HT1080 (cell line): Measurements from ENCODE around the gene SAG. TPM values are rescaled to one million over a fixed set of nuclear protein-coding genes. Genes with fewer than 3 reads are reported as not detected.

Experiments used
- DNase-seq: peaks from one replicate; pipeline ENCODE4 v3.0.0-alpha.2; 2015; ENCODE audit warnings: low read depth
- total RNA-seq: library from RNA; depleted of rRNA; stranded (reverse); fragments of >200 nt; shearing (Covaris generic); gene quantifications from 2 replicates; pipeline ENCODE4 v1.2.3, GENCODE V29; 2014

SAG gene
- total RNA-seq, 1 experiment from 2014 or later = not detected

DNA sequence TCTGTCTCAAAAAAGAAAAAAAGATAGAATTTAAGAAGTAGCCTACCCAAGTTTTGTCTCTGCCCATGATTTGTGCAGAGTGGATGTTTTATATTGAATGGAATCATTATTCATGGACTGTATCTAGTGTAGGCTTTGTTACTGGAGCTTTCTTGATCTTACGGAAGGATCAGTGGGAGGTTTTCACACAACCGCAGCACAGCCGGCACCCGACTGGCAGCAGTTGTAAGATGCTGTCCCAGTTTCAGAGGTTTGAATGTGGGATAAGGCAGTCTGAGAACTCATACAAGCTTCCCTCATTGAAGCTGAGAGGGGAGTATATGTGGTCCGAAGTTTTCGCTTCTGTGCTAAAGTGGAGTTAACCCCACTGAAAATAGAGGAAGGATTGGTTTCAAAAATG lies 19.7 kb upstream of the SAG start:
- DNase-seq = no peak

DNA sequence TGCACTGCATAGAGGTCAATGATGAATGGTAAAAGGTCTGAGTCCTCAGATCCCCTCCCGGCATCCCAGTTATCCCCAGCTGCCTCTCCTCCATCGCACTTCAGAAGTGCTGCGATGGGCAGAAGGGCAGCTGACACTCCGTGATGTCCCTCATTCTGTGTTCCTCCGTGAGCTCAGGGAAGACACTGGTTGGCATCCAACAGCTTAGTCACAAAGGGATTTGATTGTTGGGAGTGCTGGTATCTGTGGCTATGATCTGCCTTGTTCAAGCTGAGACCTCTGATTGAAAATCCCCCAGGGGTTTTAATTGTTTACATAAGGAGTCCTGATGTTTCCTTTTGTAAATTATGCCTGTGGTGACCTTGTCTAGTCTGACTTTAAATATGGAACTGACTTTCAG lies 19.0 kb upstream of the SAG start:
- DNase-seq = no peak

DNA sequence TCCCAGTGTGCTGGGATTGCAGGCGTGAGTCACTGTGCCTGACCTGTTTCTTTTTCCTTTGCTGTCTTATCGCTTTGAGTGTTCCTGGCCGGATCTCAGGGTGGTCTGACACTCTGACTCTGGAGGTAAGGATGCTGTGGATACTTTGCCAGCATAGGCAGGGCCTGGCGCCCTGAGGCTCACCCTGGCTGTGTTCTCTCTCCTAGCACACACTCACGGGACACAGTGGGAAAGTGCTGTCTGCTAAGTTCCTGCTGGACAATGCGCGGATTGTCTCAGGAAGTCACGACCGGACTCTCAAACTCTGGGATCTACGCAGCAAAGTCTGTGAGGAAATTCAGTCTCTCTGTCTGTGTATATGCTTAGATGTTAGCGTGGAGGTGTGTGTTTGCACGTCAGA lies 18.0 kb upstream of the SAG start:
- no peak for DNase-seq

DNA sequence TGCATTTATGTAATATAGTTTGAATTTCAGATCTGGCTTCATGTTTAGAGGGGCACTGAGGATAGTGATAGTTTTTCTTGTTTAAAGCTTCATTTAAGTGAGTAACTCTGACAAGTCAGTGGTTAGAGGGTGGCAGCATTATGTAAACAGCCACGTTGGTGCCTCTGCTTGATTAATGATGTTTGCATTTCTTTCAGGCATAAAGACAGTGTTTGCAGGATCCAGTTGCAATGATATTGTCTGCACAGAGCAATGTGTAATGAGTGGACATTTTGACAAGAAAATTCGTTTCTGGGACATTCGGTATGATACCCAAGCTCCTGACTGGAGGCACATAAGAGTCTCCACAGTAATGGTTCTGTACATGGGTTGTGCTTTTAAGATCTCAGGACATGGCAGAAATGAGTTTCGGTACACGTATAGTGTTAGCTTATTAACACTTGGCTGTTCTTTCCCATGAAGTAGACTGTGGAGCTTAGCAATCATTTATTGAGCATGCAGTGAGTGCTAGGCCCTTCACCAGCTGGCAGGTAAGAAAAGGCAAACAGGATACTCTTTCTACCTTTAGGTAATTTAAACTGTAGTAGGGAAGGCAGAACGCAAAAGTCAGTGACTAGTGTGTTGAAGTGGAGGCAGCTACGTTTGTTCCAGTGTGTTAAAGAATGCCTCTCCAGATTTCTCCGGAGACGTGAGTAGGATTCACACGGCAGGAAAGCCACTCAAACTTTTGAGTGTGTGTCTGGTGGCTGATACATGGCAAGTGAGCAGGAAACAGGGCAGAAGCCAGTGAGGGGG lies 17.4 kb upstream of the SAG start:
- no peak for DNase-seq

DNA sequence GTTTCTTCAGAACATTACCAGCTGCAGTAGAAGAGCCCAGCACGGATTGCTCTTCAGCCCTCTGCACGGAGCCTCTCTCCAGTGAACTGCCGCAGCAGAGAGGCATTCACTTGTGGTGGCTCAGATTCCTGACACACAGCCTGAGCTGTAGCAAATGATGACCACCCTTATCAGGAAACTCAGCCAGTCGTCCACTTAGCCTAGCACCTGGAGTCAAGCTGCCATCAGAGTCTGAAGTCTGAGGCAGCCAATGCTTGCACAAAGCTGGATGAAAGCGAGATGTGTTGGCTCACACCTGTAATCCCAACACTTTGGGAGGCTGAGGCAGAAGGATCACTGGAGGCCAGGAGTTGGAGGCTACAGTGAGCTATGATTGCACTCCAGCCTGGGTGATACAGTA lies 11.7 kb upstream of the SAG start:
- DNase-seq = no peak

DNA sequence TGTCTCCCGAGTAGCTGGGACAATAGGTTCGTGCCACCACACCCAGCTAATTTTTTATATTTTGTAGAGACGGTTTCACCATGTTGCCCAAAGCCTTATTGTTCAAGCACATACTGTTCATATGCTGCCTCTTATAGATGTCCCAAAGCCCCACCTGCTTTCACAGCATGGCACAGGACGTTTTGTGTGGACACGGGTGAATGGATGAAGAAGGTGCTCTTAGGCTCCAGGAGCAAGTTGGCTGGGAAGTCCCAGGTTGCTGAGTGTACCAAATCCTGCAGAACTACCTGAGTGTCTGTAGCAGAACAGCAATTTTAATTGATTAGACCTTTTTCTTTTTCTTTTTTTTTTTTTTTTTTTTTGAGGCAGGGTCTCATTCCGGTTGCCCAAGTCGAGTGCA lies 10.5 kb upstream of the SAG start:
- DNase-seq = no peak

DNA sequence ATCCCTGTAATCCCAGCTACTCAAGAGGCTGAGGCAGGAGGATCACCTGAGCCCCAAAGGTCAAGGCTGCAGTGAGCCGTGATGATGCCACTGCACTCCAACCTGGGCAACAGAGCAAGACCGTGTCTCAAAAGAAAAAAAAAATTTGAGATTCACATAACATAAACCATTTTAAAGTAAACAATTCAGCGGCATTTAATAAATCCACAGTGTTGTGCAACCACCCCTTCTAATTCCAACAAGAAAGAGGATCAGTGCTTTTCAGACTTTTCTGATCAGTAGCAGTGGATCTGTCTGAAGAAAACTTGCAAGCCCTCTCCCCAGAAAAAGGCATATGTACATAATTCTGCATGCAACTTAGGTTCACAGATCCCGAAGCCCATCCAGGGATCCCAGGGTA lies 7.2 kb upstream of the SAG start:
- no peak for DNase-seq

DNA sequence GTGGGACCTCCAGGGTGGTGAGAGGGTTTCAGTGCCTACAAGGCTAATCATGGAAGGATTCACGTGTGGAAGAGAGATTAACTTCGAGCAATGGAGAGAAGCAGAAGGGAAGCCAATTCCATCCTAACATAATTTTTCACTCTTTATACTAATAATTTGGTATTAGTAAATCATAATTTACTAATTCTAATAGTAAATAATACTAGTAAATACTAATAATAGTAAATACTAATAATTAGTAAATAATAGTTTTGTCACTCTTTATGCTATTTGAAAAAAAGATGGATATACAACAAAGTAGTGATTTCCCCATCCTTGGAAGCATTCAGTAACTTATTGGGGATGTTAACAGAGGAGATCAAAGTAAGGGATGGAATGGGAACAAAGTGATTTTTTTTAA lies 6.4 kb upstream of the SAG start:
- no peak for DNase-seq

DNA sequence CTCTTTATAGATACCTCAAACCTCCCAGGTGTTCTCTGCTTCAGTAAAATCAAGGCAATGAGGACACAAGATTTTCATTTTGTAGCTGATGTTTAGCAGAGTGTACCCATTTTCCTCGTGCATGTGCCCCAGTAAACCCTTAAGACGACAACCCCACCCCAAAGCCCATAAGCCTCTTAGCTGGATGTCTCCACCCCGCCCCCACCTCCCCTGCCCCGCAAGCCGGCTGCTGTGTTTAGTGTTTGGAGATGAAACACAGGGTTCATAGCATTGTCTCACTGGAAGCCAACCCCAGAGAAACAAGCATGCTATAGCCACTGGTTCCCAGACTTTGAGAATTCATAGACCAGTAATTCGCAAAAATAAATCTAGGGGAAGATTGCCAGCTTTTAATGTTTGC lies 5.8 kb upstream of the SAG start:
- DNase-seq = no peak

DNA sequence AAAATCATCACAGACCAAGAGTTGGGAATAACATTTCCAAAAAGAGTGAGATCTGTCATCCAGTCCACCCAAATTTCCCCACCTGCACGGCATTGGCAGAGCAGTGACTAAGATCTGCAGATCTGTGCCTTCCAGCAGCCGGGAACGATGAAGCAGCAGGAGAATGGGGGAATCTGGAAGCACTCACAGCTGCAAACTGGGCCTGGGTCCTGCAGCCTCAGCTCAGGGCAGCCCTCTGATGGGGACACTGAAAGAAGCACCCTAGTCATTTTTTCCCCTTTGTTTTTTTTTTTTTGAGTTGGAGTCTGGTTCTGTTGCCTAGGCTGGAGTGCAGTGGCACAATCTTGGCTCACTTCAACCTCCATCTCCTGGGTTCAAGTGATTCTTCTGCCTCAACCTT lies 4.4 kb upstream of the SAG start:
- DNase-seq = no peak

DNA sequence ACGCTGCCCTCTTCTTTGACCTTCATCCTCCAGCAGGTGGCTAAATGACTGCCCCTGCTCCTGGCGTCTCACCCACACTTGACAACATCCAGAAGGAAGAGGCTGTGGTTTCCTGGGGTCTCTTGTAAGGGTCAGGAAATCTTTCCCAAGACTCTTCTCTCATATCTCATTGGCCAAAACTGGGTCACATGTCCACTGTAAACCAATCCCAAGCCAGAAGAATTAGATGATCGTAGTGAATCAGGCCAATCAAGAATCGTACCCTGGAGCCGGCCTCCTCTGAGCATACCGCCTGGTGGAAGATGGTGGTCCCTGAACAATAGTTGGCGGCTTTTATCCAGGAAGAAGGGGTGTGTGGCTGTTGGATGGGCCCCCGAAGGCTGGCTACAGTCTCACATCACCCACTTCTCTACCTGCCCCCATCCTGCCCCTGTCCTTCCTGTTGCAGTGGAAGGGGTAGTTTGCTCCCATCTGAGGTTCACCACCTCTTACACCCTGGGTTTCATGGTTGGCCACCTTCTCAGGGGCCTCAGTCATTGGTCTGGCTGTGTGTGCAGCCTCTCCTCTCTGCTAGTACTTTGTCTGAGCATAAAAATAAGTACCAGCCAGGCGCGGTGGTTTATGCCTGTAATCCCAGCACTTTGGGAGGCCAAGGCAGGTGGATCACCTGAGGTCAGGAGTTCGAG lies 3.8 kb downstream of the SAG start:
- no peak for DNase-seq

DNA sequence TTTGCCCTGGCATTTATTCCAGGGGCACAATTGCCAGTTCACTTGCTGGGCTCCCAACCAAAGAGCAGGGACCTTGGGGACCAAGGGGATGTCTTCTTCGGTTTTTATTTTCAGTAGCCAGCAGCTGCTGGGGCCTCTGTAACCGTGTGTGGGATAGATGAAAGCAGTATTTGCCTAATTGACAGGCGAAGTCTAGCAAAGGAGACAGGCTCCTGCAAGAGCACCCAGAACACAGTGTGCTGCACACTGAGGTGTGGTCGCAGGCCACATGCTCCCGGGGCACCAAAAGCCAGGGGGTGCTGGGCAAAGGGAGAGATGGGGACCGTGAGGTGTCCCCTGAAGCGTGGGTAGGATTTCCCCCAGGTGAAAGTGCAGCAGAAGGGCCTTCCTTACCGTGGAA lies 5.3 kb downstream of the SAG start:
- DNase-seq = no peak

DNA sequence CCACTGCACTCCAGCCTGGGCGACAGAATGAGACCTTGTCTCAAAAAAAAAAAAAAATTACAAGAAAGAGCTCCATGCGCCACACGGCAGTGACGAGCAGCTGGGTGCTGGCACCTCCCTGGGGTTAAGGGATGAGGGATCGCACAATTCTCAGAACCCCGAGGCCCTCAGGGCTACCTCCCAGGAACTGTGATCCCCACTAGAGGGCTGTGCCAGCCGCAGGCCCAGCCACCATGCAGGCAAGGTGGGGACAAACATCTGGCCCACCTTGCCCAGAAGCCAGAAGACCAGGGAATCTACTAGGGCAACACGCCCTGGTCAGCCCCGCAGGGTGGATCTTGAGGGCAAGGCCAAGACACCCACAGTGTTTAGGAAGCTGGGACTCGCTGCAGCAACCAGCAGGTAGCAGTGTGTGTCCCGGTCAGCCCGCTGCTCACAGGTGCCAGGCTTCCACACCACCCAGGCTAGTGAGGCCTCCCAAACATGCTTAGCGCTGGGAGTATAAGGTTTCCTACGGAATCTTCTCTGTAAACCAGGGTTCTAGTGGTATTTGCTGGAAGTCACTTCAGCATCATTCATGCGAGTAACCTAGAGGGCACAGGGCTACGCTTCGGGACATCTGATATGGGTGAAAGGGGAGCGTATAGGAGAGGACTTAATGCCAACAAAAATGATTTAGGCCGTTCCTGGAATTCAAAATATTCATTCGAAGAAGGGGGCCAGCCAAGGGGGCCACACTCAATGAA lies 6.7 kb downstream of the SAG start:
- DNase-seq = no peak

DNA sequence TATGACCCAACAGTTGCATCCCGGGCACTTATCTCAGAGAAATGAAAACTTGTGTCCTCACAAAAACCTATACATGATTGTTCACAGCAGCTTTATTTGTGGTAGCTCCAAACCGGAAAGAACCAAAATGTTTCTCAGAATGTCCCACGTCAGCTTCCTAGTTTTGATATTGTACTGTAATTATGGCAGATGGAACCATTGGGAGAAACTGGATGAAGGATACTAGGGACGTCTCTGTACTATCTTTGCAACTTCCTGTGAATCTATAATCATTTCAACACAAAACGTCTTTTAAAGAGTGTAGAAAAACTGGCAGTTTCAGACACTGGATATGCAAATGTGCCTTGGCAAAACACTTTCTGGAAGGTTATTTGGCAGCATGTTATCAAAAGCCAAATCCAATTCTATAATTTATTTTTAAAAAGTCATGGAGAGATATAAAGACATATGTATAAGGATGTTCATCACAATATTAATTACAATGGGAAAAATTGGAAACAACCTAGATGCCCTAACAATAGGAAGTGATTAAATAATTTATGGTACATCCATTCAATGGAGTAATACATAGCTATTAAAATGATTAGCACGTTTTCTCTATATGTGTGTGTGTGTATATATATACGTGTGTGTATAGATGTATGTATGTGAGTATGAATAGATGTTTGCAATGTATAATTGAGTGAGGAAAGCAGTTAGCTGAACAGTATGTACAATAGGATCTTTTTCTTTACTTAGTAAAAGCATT lies 9.8 kb downstream of the SAG start:
- no peak for DNase-seq

DNA sequence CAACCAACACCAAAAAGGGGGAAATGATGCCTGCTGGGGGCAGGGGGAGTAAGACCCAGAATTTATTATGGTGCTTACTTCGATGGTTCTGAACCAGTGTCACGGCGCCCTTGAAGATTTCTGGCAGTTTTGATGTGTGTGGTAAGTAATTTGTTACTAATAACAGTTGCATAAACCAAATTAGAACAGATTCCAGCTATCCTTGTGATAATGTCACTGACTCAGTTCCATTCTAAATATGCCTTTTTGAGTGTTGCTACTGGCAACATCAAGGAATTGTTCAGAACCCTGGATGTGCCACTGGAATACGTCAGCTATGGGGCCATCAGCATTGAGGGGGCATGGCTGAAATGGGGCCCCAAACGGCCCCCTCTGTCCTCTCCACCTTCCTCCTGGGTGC lies 11.6 kb downstream of the SAG start:
- DNase-seq = no peak

DNA sequence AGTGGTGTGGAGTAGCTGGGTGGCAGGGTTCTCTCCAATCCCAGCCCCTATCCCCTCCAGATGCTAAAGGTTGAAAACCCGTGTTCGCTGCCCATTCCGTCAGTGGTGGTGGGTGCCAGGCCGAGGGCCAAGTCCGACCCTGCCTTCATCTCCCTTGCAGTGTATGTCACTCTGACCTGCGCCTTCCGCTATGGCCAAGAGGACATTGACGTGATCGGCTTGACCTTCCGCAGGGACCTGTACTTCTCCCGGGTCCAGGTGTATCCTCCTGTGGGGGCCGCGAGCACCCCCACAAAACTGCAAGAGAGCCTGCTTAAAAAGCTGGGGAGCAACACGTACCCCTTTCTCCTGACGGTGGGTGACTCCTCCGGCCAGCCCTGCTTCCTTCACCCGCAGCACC lies 12.9 kb downstream of the SAG start:
- no peak for DNase-seq

DNA sequence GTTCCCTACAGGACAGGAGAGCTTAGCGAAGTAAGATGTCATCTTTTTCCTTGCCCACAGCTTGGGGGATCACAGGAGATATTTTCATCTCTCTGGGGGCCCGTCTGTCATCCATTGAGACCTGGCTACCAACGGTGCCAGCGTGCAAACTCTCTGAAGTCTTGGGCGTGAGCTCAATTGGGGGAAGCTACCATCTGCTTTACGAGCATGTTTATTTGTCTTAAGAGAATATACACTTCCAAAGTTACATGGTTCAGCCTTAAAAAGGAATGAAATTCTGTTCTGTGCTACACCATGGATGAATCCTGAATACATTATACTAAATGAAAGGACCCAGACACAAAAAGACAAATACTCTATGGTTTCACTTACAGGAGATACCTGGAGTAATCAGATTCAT lies 13.6 kb downstream of the SAG start:
- DNase-seq = no peak

DNA sequence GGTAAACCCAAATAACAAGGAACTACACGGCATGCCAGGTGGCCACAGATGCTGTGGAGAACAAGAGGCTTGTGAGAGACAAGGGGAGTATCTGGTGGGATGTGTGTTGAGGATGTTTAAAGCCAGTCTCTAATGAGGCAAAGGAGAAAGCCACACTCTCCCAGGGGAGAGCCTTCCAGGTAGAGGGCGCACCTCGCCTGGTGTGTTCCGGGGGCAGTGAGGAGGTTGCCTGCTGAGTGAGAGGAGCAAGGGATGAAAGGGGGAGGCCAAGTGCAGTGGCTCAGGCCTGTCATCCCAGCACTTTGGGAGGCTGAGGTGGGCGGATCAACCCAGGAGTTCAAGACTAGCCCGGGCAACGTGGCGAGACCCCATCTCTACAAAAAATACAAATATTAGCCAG lies 16.2 kb downstream of the SAG start:
- DNase-seq = no peak

DNA sequence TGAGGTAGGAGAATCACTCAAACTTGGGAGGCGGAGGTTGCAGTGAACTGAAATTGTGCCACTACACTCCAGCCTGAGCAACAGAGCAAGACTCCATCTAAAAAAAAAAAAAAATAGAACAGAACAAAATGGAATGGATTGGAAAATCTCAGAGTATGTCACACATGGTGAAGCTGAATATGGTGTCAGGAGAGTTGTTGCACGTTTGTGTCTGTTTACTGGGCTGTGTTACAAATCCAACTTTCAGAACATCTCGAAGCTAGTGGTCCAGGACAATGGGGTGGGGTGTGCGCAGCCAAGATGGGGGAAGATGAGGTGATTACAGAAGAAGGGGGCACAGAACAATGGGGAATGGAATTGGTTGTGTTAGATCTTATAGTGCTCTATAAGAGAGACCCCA lies 17.6 kb downstream of the SAG start:
- no peak for DNase-seq

DNA sequence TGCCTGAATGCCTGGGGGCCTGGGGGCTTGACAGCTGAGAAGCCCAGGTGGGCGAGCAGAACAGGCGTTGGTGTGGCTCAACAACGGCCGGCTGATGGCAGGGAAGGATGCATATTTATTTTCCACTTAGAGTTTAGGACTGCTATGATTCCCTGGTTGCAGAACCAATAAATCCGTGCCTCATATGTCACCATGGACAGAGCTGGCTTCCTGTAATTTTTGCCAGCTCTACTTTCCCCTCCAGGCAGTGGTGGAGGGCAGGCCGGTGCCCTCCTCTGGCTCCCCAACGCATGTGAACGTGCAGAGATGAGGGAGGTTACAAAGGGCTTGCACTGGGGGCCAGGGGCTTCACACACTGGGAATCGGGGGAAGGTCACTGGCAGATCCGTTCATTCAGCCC lies 18.2 kb downstream of the SAG start:
- no peak for DNase-seq

DNA sequence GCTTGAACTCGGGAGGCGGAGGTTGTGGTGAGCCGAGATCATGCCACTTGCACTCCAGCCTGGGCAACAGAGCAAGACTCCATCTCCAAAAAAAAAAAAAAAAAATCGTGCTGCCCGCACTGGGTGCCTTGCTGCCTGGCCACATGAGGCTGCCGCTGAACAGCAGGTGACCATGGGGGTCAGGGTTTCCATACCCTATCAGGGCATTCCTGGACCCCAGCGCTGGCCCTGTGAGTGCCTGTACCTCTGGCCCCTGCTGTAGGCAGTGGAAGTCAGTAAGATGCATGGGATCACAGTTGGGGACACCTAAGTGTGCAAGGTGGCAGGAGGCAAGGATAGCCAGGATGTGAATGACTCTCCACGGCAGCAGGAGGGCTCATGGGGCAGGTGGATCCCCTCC lies 18.9 kb downstream of the SAG start:
- DNase-seq = no peak

DNA sequence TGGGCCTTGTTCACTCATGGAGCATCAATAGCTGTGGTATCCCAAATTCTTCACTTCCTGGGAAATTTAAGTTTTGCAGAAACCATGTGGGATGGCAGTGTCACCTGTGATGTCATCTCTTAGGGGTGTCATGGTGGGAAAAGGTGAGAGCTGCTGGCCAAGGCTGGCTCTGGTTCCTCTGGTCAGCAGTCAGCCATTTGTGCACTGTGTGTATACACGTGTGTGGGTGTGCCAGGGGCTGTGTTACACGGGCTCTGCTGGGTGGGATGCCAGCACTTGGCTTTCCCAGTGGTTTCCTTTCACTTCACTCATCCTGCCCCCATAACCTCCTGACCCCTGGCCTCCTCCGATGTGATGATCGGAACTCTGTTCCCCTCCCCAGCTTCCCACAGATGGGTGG lies 21.3 kb downstream of the SAG start:
- DNase-seq = no peak
